ENCODE results near the gene NEDD1.

NEDD1 gene

GRCh38 chr12:96906849-96907670 is at the start of gene NEDD1:
TSS of gene NEDD1 (plus strand) at chr12:96907257. CDS start at chr12:96909760, 2,503 bp downstream.
- FAIRE-seq = no peak

- FAIRE-seq = no peak
Measured at GRCh38 chr12:96858162-96858561, 48.9 kb upstream of the NEDD1 start.

- FAIRE-seq = no peak
Measured at GRCh38 chr12:96861656-96862055, 45.4 kb upstream of the NEDD1 start.

GRCh38 chr12:96862326-96862725 is 44.7 kb upstream of the NEDD1 start:
- no peak for FAIRE-seq

GRCh38 chr12:96864335-96864734 is 42.7 kb upstream of the NEDD1 start:
- FAIRE-seq = no peak

GRCh38 chr12:96866801-96867590 is 40.1 kb upstream of the NEDD1 start:
- no peak for FAIRE-seq

GRCh38 chr12:96870946-96871345 is 36.1 kb upstream of the NEDD1 start:
- FAIRE-seq = no peak

- FAIRE-seq = no peak
Measured at GRCh38 chr12:96872961-96873360, 34.1 kb upstream of the NEDD1 start.

- no peak for FAIRE-seq
Measured at GRCh38 chr12:96874211-96874610, 32.8 kb upstream of the NEDD1 start.

- FAIRE-seq = no peak
Measured at GRCh38 chr12:96876966-96877365, 30.1 kb upstream of the NEDD1 start.

- no peak for FAIRE-seq
Measured at GRCh38 chr12:96878704-96879103, 28.4 kb upstream of the NEDD1 start.

- no peak for FAIRE-seq
Measured at GRCh38 chr12:96879301-96879700, 27.8 kb upstream of the NEDD1 start.

GRCh38 chr12:96880220-96880619 is 26.8 kb upstream of the NEDD1 start:
- no peak for FAIRE-seq

GRCh38 chr12:96881608-96882007 is 25.4 kb upstream of the NEDD1 start:
- no peak for FAIRE-seq

GRCh38 chr12:96882862-96883261 is 24.2 kb upstream of the NEDD1 start:
- FAIRE-seq = no peak

- no peak for FAIRE-seq
Measured at GRCh38 chr12:96883571-96883970, 23.5 kb upstream of the NEDD1 start.

- FAIRE-seq = no peak
Measured at GRCh38 chr12:96886998-96887677, 19.9 kb upstream of the NEDD1 start.

- no peak for FAIRE-seq
Measured at GRCh38 chr12:96889273-96889933, 17.7 kb upstream of the NEDD1 start.

GRCh38 chr12:96890331-96890730 is 16.7 kb upstream of the NEDD1 start:
- no peak for FAIRE-seq

GRCh38 chr12:96892104-96892503 is 15.0 kb upstream of the NEDD1 start:
- FAIRE-seq = no peak

- no peak for FAIRE-seq
Measured at GRCh38 chr12:96897421-96897820, 9.6 kb upstream of the NEDD1 start.

- FAIRE-seq = no peak
Measured at GRCh38 chr12:96901175-96901574, 5.9 kb upstream of the NEDD1 start.

GRCh38 chr12:96902076-96902475 is 5.0 kb upstream of the NEDD1 start:
- no peak for FAIRE-seq

All from A204.1 (cell line).